Measurements from ENCODE around the gene CHRNA4. TPM values are rescaled to one million over a fixed set of nuclear protein-coding genes. Genes with fewer than 3 reads are reported as not detected.

CHRNA4 gene
- total and polyA plus RNA-seq, 3 donors from 2014 or later = 3.3 to 8.3 (median 7.4) TPM

- intact Hi-C loops (cut with DNase I; ENCODE audit: low total_unique reads) = no loop called here
These were observed 26.8 kb upstream of the CHRNA4 start for GRCh38 chr20:63387917-63388316.

GRCh38 chr20:63387393-63387792, 26.2 kb upstream of the CHRNA4 start:
- no peak overlapping the region for H3K27ac ChIP-seq
- WGBS, 2 donors = 60 to 81% methylated on average over 13 of the region's 13 CpGs
- no peaks in the 10 kb centered on the region for H3K36me3 ChIP-seq (ENCODE audit: low read depth, missing control alignments)
- no peaks in the 10 kb centered on the region for H3K4me1 ChIP-seq
- no peak for DNase-seq
- no peak for TF ChIP-seq POLR2A (IDR thresholded peaks at IDR 0.05)
- no peak for TF ChIP-seq CTCF (IDR thresholded peaks at IDR 0.05)
- H3K4me3 ChIP-seq = no peak overlapping the region
- intact Hi-C loops (cut with DNase I; ENCODE audit: low total_unique reads) = no loop called here
- H3K9me3 ChIP-seq = no peaks in the 10 kb centered on the region
- no peaks in the 10 kb centered on the region for H3K27me3 ChIP-seq

More at GRCh38 chr20:63387917-63388316, 26.8 kb upstream of the CHRNA4 start:
- Histone ChIP-seq H3K27me3 (no peaks in the 10 kb centered on the region), H3K9me3 (no peaks in the 10 kb centered on the region), H3K4me3 (no peak overlapping the region), H3K36me3 (ENCODE audit: low read depth, missing control alignments) (no peaks in the 10 kb centered on the region), H3K4me1 (no peaks in the 10 kb centered on the region), H3K27ac (no peak overlapping the region)
- 60 to 77% methylated on average over 18 of the region's 18 CpGs for whole genome bisulfite sequencing, 2 donors
- TF ChIP-seq POLR2A (IDR thresholded peaks at IDR 0.05) = no peak
- no peak for TF ChIP-seq CTCF (IDR thresholded peaks at IDR 0.05)
- DNase-seq = no peak

- no peak overlapping the region for H3K27ac ChIP-seq
- no peak for DNase-seq
- WGBS, 2 donors = 78 to 89% methylated on average over 18 of the region's 18 CpGs
- H3K4me3 ChIP-seq = no peak overlapping the region
- H3K4me1 ChIP-seq = no peaks in the 10 kb centered on the region
- no peaks in the 10 kb centered on the region for H3K36me3 ChIP-seq (ENCODE audit: low read depth, missing control alignments)
- H3K27me3 ChIP-seq = no peaks in the 10 kb centered on the region
- intact Hi-C loops (cut with DNase I; ENCODE audit: low total_unique reads) = no loop called here
- no peaks in the 10 kb centered on the region for H3K9me3 ChIP-seq
- TF ChIP-seq CTCF (IDR thresholded peaks at IDR 0.05) (no peak), POLR2A (IDR thresholded peaks at IDR 0.05) (no peak)
These were observed 25.3 kb upstream of the CHRNA4 start for GRCh38 chr20:63386491-63386890.

GRCh38 chr20:63385819-63386218, 24.7 kb upstream of the CHRNA4 start:
- DNase-seq = no peak
- Histone ChIP-seq H3K27me3 (no peaks in the 10 kb centered on the region), H3K36me3 (ENCODE audit: low read depth, missing control alignments) (no peaks in the 10 kb centered on the region), H3K4me3 (no peak overlapping the region), H3K4me1 (no peaks in the 10 kb centered on the region), H3K27ac (no peak overlapping the region), H3K9me3 (no peaks in the 10 kb centered on the region)
- TF ChIP-seq POLR2A (IDR thresholded peaks at IDR 0.05) = no peak
- no peak for TF ChIP-seq CTCF (IDR thresholded peaks at IDR 0.05)
- 77 to 90% methylated on average over 6 of the region's 6 CpGs for WGBS, 2 donors
- intact Hi-C loops (cut with DNase I; ENCODE audit: low total_unique reads) = no loop called here

GRCh38 chr20:63384336-63384735, 23.2 kb upstream of the CHRNA4 start:
- H3K36me3 ChIP-seq (ENCODE audit: low read depth, missing control alignments) = no peaks in the 10 kb centered on the region
- no peak for TF ChIP-seq CTCF (IDR thresholded peaks at IDR 0.05)
- TF ChIP-seq POLR2A (IDR thresholded peaks at IDR 0.05) = no peak
- DNase-seq = no peak
- H3K9me3 ChIP-seq = no peaks in the 10 kb centered on the region
- H3K27me3 ChIP-seq = no peaks in the 10 kb centered on the region
- H3K4me1 ChIP-seq = no peaks in the 10 kb centered on the region
- 87 to 90% methylated on average over 12 to 18 of the region's 18 CpGs for WGBS, 2 donors
- intact Hi-C loops (cut with DNase I; ENCODE audit: low total_unique reads) = loop anchor here (5.0 kb wide), 1 partner anchor 77 kb away; no protein-coding TSS in a partner anchor
- H3K27ac ChIP-seq = no peak overlapping the region
- H3K4me3 ChIP-seq = no peak overlapping the region

Measured in testis (tissue), 3 donors.